OCI-LY7 (cell line): ENCODE results near the gene MFN1.

ENCODE experiments used
- EZH2phosphoT487 ChIP-seq: fragments of 200-600 bp; sonication (generic); IDR thresholded peaks from 2 replicates; pipeline ENCODE4 v1.6.1; 2018; ENCODE audit warnings: low read depth, borderline replicate concordance, mild to moderate bottlenecking, mixed run types, antibody characterized with exemption, low read length, moderate library complexity, mixed read lengths
- TF ChIP-seq, protein P1 (sequence below): fragments of 200-600 bp; sonication (generic); conservative IDR thresholded peaks from 2 replicates; pipeline ENCODE4 v1.5.1; 2014; ENCODE audit warnings: mild to moderate bottlenecking, antibody characterized with exemption, low read length, moderate library complexity, mixed read lengths

DNA sequence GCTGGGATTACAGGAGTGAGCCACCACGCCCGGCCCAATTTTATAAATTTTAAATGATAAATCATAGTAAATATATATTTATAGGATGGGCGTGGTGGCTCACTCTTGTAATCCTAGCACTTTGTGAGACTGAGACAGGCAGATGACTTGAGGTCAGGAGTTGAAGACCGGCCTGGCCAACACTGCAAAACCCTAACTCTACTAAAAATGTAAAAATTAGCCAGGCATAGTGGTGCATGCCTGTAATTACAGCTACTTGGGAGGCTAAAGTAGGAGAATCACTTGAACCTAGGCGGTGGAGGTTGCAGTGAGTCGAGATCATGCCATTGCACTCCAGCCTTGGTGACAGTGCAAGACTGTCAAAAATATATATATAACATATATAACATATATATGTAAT lies 26.4 kb downstream of the MFN1 start:
- TF ChIP-seq, protein P1, sequence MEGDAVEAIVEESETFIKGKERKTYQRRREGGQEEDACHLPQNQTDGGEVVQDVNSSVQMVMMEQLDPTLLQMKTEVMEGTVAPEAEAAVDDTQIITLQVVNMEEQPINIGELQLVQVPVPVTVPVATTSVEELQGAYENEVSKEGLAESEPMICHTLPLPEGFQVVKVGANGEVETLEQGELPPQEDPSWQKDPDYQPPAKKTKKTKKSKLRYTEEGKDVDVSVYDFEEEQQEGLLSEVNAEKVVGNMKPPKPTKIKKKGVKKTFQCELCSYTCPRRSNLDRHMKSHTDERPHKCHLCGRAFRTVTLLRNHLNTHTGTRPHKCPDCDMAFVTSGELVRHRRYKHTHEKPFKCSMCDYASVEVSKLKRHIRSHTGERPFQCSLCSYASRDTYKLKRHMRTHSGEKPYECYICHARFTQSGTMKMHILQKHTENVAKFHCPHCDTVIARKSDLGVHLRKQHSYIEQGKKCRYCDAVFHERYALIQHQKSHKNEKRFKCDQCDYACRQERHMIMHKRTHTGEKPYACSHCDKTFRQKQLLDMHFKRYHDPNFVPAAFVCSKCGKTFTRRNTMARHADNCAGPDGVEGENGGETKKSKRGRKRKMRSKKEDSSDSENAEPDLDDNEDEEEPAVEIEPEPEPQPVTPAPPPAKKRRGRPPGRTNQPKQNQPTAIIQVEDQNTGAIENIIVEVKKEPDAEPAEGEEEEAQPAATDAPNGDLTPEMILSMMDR, result no peak
- no peak for TF ChIP-seq EZH2phosphoT487
